HEK293T (cell line): ENCODE results near the gene UBALD2.

ENCODE experiments used
- ARNT ChIP-seq: fragments of 450-650 bp; IDR thresholded peaks from 2 replicates; pipeline ENCODE4 v1.6.1; 2017; ENCODE audit warnings: mild to moderate bottlenecking
- BHLHE40 ChIP-seq: fragments of 450-650 bp; IDR thresholded peaks from 2 replicates; pipeline ENCODE4 v1.6.1; 2016; ENCODE audit warnings: mild to moderate bottlenecking, moderate library complexity, borderline replicate concordance
- CTBP1 ChIP-seq: fragments of 450-650 bp; IDR thresholded peaks from 2 replicates; pipeline ENCODE4 v1.6.1; 2016; ENCODE audit warnings: borderline replicate concordance
- ELF4 ChIP-seq: fragments of 450-650 bp; IDR thresholded peaks from 2 replicates; pipeline ENCODE4 v1.6.1; 2017; ENCODE audit warnings: antibody characterized with exemption
- FOXA1 ChIP-seq: fragments of 450-650 bp; IDR thresholded peaks from 2 replicates; pipeline ENCODE4 v1.6.1; 2016; ENCODE audit warnings: mild to moderate bottlenecking
- FOXK2 ChIP-seq: fragments of 450-650 bp; IDR thresholded peaks from 2 replicates; pipeline ENCODE4 v1.6.1; 2016; ENCODE audit warnings: mild to moderate bottlenecking
- FOXM1 ChIP-seq: fragments of 450-650 bp; IDR thresholded peaks from 2 replicates; pipeline ENCODE4 v1.6.1; 2017; ENCODE audit warnings: mild to moderate bottlenecking, borderline replicate concordance
- HDGF ChIP-seq: fragments of 450-650 bp; IDR thresholded peaks from 2 replicates; pipeline ENCODE4 v1.6.1; 2017; ENCODE audit warnings: antibody characterized with exemption, borderline replicate concordance
- LEF1 ChIP-seq: fragments of 450-650 bp; IDR thresholded peaks from 2 replicates; pipeline ENCODE4 v1.6.1; 2017; ENCODE audit warnings: mild to moderate bottlenecking, borderline replicate concordance
- NFRKB ChIP-seq: fragments of 450-650 bp; IDR thresholded peaks from 2 replicates; pipeline ENCODE4 v1.6.1; 2016; ENCODE audit warnings: mild to moderate bottlenecking, moderate library complexity
- PKNOX1 ChIP-seq: fragments of 450-650 bp; IDR thresholded peaks from 2 replicates; pipeline ENCODE4 v1.6.1; 2016
- SP1 ChIP-seq: fragments of 450-650 bp; IDR thresholded peaks from 2 replicates; pipeline ENCODE4 v1.6.1; 2017
- SUZ12 ChIP-seq: fragments of 450-650 bp; IDR thresholded peaks from 2 replicates; pipeline ENCODE4 v1.6.1; 2016; ENCODE audit warnings: mild to moderate bottlenecking
- TARDBP ChIP-seq: fragments of 450-650 bp; IDR thresholded peaks from 2 replicates; pipeline ENCODE4 v1.6.1; 2016

- peak; percentile 94 for TF ChIP-seq FOXK2
- no peak for TF ChIP-seq FOXA1
- TF ChIP-seq NFRKB = no peak
- TF ChIP-seq SP1 = no peak
- no peak for TF ChIP-seq BHLHE40
- no peak for TF ChIP-seq HDGF
- TF ChIP-seq TARDBP = no peak
- no peak for TF ChIP-seq SUZ12
- no peak for TF ChIP-seq ARNT
- TF ChIP-seq CTBP1 = no peak
- TF ChIP-seq FOXM1 = no peak
- TF ChIP-seq PKNOX1 = no peak
- TF ChIP-seq LEF1 = no peak
- TF ChIP-seq ELF4 = no peak
Measured at GRCh38 chr17:76265624-76266243, 586 bp downstream of the UBALD2 start.
